SKM-1 (cell line): Measurements from ENCODE around the gene PHF23.
A peak's percentile ranks its signal among the peaks of the same experiment; 100 is the strongest.

Source experiments
- DNase-seq: peaks from one replicate; lab custom pipeline; 2025; ENCODE audit not compliant: unreplicated experiment; lab: John Stamatoyannopoulos, UW

PHF23 gene

DNA sequence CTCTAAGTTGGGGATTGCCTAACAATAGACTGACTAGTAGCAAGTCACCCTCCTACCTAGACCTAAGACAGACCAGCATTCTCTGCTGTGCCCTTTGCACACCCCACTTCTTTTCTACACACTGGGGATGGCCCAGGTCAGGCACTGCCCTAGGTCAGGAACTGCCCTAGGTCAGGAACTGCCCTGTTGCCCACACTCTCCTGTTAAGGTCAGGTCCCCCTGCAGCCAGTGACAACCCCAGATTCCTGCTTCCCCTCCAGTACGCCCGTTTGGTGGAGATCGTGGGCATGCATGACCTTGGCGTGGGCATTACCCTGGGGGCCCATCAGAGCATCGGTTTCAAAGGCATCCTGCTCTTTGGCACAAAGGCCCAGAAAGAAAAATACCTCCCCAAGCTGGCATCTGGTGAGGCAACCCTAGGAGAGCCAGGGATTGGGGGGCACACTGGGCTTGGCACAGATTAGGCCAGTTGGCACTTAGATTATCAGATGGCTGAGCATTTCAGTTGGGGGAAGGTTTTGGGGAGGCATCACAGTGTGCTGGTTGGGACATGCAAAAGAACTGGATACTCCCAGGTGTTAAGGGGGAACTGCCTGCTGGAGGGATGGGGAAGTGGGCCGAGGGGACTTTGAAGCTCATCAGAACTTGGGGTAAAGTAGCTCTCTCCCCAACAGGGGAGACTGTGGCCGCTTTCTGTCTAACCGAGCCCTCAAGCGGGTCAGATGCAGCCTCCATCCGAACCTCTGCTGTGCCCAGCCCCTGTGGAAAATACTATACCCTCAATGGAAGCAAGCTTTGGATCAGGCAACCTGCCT, 17.8 kb downstream of the PHF23 start:
- no peak for DNase-seq

DNA sequence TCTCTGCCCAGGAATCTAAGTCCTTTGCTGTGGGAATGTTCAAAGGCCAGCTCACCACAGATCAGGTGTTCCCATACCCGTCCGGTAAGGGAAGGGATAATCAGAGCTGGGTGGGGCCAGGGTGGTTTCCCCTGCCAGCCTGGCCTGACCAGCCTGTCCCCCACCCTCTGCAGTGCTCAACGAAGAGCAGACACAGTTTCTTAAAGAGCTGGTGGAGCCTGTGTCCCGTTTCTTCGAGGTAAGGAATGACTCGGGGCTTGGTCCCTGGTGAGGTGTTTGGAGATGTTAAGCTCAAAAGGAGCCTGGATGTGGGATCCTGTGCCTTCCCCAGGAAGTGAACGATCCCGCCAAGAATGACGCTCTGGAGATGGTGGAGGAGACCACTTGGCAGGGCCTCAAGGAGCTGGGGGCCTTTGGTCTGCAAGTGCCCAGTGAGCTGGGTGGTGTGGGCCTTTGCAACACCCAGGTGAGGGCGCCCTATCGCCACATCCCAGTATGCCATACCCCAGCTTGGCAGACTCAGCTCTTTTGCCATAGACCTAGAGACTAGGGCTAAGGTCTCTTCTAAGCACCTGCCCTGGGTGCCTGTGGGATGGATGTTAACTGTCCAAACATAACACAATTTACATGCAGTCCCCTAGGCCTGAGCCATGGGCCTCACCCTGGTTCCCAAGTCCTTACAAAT, 18.5 kb downstream of the PHF23 start:
- peak; percentile 1 for DNase-seq

DNA sequence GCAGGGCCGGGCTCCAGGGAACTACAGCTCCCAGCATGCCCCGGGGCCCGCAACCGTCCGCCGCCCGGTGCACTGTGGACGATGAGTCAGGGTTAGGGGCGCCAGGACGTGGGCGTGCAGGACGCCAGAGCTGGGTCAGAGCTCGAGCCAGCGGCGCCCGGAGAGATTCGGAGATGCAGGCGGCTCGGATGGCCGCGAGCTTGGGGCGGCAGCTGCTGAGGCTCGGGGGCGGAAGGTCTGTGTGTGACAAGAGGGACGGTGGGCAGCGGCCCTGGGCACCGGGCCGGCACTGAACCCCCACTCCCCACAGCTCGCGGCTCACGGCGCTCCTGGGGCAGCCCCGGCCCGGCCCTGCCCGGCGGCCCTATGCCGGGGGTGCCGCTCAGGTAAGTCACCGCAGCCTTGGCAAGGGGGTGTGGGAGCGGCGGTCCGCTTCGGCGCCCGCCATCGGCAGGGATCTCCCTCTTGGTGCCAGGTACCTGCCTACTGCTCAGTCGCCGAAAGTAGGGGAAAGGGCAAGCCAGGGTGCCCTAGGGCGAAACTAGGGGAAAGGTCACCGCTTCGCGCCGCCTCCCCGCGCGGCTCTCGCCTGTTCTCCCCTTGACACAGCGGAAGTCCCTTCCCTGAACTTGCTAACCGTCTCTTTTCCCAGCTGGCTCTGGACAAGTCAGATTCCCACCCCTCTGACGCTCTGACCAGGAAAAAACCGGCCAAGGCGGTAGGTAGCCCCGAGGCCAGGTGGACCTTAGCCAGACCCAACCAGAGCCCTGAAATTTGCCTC, 19.3 kb downstream of the PHF23 start, which contains the start of the genes ACADVL and DLG4:
TSS of gene ACADVL (plus strand) at position 127 of the 781 bp plus-strand sequence. CDS start at position 174, 47 bp downstream.
TSS of gene DLG4 (minus strand) at position 25 of the 781 bp plus-strand sequence.
- peak; percentile 1 for DNase-seq

DNA sequence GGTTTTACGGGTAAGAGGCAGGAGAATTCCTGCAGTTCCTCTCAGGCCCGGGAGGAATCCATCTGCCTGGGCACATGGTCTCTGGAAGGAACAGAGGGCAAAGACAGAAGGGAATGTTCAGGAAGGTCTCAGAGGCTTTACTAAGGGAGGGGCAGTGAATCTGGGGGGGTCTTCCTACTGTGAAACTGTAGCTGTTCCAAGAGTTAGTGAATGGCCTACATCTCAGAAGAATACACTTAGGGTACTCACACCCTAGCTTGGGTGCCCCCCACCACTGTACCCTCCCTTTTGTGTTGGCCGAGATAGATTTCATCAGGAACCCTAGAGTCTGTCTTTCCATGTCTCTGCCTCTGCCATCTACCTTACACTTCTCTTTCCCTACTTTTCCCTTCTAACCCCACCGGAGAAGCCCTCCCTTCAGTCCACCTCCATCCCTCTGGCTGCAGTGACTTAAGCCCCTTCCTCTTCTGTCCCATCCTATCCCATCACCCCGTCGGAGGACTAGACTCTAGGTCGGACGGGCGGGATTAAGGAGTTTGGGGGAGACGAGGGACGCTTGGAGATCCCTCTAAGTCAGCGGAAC, 19.9 kb downstream of the PHF23 start:
- no peak for DNase-seq

DNA sequence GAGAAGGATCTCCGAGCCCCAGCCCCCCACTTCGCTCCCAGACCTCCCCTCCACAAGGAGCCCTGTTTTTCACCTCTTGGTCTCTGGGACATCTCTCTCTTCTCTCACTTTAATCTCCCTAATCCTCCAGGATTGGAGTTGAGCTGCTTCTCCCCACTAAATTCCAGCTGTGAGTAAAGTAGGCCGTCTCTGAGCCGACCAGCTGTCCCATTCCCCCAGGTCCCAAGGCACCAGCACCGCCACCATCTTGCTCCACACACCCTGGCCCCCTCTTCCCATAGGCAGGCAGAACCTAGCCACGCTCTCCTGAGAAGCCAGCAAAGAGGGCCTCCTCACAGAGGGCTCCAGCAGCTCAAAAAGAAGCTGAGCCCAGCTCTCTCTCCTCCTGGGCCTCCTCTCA, 20.5 kb downstream of the PHF23 start:
- DNase-seq = no peak

DNA sequence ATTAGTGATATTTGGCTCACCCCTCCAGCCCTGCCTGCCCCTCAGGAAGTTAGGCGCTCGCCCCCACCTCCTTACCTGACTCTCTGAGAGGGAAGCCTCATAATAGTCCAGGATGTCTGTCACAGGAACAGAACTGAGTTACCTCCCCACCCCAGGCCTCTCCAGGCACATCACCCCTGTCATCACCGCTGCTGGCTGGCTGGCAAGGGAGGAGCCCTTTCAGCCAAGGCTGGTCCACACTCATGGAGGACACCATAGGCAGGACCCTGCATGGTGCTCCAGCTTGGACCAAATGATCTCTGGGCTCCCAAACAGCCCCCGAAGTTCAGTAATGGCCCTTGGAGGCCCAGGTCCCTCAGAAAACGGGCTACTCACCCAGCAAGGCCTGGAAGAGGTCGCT, 21.1 kb downstream of the PHF23 start:
- no peak for DNase-seq

DNA sequence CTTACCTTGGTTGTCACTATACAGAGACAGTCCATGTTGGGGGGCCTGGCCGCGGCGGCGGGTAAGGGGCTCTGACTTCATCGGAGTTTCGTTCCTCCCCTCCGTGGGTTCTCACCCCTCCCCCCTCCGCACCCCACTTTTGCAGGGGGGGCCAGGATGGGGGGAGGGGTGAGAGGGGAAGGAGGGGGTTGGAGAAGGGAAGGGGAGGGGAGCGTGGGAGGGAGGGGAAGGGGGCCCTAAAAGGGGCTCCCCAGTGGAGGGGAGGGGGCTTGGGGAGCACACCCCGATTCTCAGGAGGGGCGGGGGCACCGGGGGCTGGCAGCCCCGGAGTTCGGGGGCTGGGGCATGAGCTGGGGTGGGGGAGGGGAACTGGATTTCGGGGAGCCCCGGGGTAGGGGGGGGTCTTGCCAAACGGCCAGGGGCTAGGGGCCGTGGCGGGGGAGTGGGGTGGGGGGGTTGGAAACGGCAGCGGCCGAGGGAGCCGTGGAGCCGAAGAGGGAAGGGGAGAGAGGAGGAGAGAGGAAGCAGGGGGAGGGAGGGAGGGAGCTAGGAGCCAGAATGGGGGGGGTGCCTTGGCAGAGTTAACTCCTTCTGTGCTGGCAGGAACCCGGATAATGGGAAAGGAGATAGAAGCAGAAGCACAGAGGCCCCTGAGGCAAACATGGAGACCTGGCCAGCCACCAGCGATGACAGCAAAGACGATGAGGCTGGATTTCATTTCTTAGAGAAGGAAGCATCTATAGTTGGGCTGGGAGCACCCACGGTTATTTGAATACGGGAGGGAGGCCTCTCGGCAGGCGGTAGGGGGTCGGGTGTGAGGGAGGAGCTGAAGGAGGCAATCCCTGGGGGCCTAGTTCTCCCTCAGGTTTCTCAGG, 21.9 kb downstream of the PHF23 start:
- peak; percentile 3 for DNase-seq

GRCh38 chr17:7216242-7217112, 22.8 kb downstream of the PHF23 start:
- no peak for DNase-seq

DNA sequence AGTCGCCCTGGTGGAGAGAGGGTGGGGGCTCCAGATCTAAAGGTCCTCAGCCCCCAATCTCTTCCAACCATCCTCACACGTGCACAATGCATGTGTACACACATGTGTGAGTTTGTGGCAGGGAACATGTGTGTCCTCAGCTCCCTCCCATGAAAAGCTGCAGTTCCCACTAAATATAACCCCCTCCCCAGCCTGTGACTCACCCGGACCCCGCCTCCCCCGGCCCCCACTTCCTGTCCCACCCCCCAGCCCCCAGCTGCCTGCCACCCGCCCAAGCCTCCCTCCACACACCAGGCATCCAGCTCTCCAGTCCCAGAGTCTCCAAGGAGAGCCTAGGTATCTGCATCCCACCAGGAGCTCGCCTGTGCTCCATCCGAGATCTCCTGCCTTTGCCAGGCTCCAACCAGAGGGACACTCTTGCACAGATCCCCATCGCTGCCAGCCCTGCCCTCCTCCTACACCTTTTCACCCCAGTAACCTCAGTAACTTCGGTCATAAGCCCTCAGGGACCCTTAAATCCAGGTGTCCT, 23.5 kb downstream of the PHF23 start:
- DNase-seq = no peak

- no peak for DNase-seq
These were observed 24.1 kb downstream of the PHF23 start for GRCh38 chr17:7215136-7215638.

- peak; percentile 56 for DNase-seq
These were observed 24.7 kb downstream of the PHF23 start for GRCh38 chr17:7214300-7215135.

- DNase-seq = peak; percentile 8
These were observed 25.4 kb downstream of the PHF23 start for GRCh38 chr17:7213895-7214299.

DNA sequence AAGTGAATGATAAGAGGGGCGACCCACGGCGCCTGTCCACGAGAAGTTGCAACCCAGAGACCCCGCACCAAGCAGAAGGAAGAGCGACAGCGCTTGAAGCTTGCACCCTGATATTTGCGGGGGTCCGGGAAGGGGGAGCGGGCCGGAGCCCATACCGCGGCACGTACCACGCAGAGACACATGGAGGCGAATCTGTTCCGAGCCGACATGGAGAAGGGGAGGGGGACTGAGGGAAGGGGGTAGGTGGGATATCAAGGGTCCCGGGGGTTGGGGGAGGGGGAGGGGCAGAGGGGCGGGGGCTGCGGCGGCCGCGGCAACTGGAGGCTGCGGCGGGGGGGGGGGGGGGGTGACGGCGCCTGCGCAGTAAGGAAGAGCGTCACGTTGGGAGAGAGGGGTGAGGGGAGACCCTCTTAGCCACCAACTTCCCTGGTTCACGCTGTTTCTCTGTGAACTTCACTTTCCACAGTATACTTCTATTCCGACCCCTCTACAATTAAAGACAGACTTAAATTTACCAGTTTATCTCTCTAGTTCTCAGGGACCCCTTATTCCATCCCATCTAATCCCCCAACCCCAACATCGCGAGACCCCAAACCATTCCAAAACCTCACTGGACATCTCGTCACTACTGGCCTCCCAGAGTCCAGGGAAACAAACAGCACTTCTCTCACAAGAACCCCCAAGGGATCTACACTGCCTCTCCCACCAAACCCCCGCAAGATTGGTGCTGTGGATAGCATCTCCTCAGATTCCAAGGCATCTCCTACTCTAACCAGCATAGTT, 27.6 kb downstream of the PHF23 start:
- DNase-seq = no peak

GRCh38 chr17:7208754-7209460, 30.4 kb downstream of the PHF23 start:
- DNase-seq = no peak

DNA sequence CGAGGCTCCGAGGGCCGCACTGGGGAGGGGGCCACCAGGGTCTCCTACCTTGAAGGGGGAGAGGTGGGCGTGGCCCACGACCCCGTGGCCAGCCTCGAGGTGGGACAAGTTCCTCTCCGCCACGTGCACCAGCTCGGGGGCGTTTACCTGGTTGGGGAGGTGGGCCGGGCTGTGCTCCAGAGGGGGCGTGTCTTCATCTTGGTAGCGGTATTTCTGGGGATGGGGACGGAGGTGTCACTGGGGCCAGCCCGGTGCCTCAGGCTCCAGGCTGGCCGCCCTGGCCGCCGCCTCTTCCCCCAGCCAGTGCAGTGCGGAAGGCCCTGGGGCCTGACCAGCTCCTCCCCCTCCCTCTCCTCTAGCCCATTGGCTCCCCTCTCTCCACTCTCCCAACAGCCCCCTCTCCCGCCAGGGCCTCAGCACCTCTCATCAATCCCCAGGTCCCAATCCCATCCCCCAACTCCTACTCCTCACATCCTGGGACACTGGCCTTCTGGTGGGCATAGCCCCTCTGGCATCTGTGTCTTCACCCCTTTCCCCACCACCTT, 31.2 kb downstream of the PHF23 start:
- DNase-seq = no peak
